DMS53 (cell line): ENCODE data around the gene HOOK2.
"Not testable (repeated sequence)": the region's sequence is repeated elsewhere in the genome, so short reads cannot be mapped to it uniquely, and the experiment has no call there.

Experiments
- DNase-seq: peaks from one replicate; lab custom pipeline; 2025; lab: John Stamatoyannopoulos, UW

Gene HOOK2

DNA sequence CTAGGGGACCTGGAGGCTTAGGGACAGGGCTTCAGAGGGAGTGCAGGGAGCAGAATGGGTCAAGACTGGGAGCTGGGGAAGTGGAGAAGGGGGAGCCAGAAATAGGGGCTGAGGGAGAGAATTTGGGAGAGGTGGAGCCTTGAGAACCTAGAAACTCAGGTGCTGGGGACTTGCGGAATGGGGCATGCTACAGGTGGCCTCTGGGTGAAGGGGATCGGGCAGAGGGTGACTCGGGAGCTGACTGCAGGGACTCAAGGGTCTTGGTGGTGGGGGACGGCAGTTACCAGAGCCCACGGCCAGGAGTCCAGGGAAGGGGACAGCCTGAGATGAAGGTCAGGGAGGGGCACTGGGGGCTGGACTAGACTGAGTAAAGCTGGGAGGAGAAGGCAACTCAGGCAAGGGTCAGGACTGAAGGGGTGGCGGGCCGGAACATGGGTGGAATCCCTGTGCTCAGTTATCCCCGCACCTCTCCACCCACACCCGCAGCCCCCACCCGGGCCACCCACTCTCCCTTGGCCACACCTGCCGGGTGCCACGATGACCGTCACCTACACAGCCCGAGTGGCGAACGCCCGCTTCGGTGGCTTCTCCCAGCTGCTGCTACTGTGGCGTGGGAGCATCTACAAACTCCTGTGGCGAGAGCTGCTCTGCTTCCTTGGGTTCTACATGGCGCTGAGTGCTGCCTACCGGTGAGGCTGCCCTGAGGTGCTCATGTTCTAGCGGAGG is 23.1 kb downstream of the HOOK2 start:
- DNase-seq = peak; percentile 26

GRCh38 chr19:12751635-12752034 is 23.7 kb downstream of the HOOK2 start, which contains the start of gene BEST2:
TSS of gene BEST2 (plus strand) at chr19:12751791. CDS start at chr19:12752593, 802 bp downstream.
- DNase-seq = no peak

DNA sequence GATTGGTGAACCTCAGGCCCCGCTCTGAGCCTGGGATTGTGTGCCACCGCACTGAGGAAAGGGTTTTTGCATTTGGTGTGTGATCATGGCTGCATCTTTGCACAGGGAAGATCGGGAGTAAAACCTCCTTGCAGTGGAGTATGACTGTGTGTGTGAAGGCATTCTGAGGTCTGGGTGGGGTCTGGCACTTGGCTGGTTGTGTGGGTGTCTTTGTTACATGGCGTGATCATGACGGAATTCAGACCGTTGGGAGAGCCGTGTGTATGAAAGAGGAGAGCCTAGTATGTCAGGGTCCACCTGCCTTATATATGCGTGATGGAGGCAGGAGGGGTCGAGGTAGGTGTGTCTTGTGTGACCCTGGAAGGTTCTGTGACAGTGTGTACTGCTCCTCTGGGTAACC is 24.5 kb downstream of the HOOK2 start:
- no peak for DNase-seq

GRCh38 chr19:12749938-12750521 is 25.3 kb downstream of the HOOK2 start:
- peak; percentile 38 for DNase-seq

DNA sequence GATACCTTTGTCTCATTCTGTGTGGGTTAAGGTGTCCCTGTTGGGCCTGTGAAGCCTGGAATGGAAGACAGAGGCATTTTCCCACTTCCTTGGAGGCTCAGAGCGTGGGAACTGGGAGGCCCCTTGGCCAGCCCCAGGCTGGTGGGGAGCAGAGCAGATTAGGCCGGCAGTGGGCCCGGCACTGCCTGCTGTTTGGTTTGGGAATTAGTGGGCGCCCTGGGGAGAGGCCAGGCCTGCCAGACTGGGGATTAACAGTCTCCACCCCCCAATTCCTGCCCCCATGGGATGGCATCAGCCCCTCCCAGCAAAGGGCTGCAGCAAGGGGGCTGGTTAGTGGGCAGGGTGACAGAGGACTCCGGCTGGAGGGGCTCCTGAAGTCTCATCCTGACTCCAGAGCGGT is 26.9 kb downstream of the HOOK2 start:
- no peak for DNase-seq

- no peak for DNase-seq
These were observed 30.0 kb downstream of the HOOK2 start for GRCh38 chr19:12745166-12745897.

- no peak for DNase-seq
These were observed 37.5 kb downstream of the HOOK2 start for GRCh38 chr19:12737835-12738351.

DNA sequence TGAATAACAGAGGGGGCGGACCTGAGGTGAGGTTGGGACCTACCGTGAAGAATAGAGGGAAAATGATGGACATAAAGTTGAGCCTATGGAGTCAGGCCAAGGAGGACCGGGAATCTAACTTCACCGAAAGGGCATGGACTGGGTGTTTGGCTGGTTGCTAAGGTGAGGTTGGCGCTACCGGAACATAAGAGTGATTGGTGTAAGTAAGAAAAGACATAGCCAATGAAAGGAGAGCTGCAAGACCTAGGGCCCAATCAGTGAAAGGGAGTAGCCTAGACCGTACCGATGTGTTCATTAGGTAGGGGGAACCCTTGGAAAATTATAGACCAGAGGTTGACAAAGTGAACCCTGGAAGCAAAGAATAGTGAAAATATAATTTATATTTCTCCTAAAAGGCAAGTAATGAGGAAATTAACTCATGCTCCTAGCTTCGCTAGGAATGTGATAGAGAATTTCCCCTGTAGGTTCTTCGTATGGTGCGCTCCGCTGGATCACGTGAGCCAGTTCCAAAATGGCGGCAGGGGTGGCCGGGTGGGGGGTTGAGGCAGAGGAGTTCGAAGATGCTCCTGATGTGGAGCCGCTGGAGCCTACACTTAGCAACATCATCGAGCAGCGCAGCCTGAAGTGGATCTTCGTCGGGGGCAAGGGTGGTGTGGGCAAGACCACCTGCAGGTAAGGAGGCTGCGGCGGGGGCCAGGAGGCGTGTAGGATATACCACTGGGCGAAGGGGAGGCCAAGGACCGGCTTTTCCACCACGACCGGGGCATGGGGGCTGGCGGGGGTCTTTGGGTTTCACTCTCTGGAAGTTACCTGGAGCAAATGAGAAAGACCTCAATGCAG is 38.1 kb downstream of the HOOK2 start, which contains the start of gene GET3:
TSS of gene GET3 (plus strand) at position 503 of the 840 bp plus-strand sequence. CDS start at position 512, 9 bp downstream.
- peak; percentile 99 for DNase-seq

DNA sequence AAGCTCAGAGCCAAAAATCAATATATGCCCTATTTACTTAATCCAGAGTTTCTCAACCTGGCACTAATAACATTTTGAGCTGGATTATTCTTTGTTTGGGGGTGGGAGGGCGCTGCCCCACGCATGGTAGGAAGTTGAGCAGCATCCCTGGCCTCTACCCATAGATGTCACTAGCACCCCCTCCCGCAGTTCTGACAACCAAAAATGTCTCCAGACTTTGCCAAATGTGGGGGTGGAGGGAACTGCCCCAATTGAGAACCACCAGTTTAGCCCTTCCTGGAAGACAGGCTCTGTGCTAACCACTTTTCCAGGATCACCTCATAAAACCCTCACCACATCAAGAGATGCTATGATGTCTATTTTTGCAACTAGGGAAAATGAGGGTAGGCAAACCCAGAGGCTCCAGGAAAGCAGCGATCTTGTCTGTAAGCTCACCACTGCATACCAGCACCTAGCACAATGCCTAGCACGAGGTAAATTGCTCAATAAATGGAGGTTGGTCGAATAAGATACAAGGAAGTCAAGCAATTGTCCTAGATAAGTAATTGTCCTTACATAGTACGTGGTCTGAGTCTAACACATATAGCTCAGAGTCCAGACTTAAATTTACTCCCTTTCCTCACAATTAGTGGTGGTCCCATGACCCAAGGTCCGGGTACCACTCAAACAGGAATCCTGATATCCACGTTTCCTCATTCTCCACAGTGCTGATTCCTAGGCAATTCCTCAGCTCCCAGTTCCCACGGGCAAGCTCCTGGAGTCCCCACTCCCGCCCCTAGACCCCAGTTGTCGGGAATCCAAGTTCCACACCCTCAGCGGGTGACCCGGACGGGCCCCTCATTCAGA is 41.8 kb downstream of the HOOK2 start:
- peak; percentile 43 for DNase-seq

GRCh38 chr19:12731337-12731736 is 44.0 kb downstream of the HOOK2 start:
- DNase-seq = no peak

- no peak for DNase-seq
These were observed 45.3 kb downstream of the HOOK2 start for GRCh38 chr19:12730064-12730463.

- DNase-seq = no peak
These were observed 47.5 kb downstream of the HOOK2 start for GRCh38 chr19:12727745-12728433.

GRCh38 chr19:12726988-12727316 is 48.4 kb downstream of the HOOK2 start:
- no peak for DNase-seq

DNA sequence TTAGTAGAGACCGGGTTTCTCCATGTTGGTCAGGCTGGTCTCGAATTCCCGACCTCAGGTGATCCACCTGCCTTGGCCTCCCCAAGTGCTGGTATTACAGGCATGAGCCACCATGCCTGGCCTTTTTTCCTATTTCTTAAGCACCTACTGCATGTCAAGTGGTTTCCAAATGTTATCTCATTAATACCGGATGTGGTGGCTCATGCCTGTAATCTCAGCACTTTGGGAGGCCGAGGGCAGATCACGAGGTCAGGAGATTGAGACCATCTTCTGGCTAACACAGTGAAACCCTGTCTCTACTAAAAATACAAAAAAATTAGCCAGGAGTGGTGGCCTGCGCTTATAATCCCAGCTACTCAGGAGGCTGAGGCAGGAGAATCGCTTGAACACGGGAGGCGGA is 49.7 kb downstream of the HOOK2 start:
- not testable (repeated sequence) for DNase-seq

DNA sequence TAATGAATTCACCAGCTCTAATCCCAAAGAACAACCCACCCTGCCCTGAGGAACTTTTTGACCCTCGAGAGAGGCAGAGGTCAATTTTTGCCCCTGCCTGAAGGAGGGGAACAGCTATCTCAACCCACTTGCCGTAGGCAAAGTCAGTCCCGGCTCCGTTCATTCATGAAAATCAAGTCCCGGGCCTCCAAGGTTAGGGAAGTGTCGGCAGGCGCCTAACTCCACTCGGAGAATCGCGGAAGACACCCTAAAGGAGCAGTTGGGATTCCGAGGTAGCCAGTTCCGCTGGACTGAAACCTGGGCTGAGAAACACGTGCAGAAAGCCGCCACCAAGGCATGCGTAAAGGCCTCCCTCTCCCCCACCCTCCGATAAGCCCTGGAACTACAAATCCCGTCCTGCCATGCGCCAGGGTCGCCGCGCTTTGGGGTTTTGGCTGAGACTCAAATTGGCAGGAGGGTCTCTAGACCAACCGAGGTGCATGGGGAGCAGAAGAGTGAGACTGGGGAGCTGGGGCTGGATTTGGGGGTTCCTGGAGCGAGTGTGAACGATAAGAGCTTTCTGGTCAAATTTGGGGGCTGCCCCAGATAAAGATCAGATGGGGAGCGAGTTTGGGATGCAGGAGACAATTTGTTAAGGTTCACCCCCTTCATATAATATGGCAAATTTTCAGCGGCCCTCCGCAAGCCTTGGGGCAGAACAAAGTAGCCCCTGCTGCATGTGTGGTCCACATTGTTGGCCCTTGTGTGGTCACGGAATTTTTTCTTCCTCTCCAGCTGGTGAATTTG is 51.5 kb downstream of the HOOK2 start, which contains the start of gene TNPO2:
TSS of gene TNPO2 (minus strand) at position 292 of the 786 bp plus-strand sequence. CDS start 2,955 bp downstream, outside the sequence.
- peak; percentile 79 for DNase-seq

GRCh38 chr19:12723381-12723640 is 52.0 kb downstream of the HOOK2 start:
- peak; percentile 50 for DNase-seq

GRCh38 chr19:12722566-12723380 is 52.6 kb downstream of the HOOK2 start:
- DNase-seq = peak; percentile 99

- DNase-seq = peak; percentile 74
These were observed 53.4 kb downstream of the HOOK2 start for GRCh38 chr19:12721656-12722565.
